GM12891 (cell line): ENCODE measurements around the gene IL11RA.

Experiments used
- DNase-seq: peaks from one replicate; pipeline ENCODE4 v3.0.0; 2011; ENCODE audit warnings: low spot score; ENCODE audit not compliant: insufficient read length
- FAIRE-seq: peaks from 2 replicates; lab custom pipeline; 2011; peaks lifted over from hg19 to GRCh38; lab: Jason Lieb, UNC
- PAX5 ChIP-seq: IDR thresholded peaks from 2 replicates; pipeline ENCODE4 v1.6.1; 2011; ENCODE audit warnings: low read length, moderate library complexity, mild to moderate bottlenecking; ENCODE audit not compliant: insufficient read depth, severe bottlenecking
- POLR2A ChIP-seq: IDR thresholded peaks from 2 replicates; pipeline ENCODE4 v1.6.1; 2011; ENCODE audit warnings: low read depth, low read length, control low read depth
- POLR2AphosphoS5 ChIP-seq: IDR thresholded peaks from 2 replicates; pipeline ENCODE4 v1.6.1; 2011; ENCODE audit warnings: low read depth, low read length, control low read depth
- POU2F2 ChIP-seq: IDR thresholded peaks from 2 replicates; pipeline ENCODE4 v1.6.1; 2011; ENCODE audit warnings: low read depth, mild to moderate bottlenecking, control low read depth, low read length, moderate library complexity
- SPI1 ChIP-seq: IDR thresholded peaks from 2 replicates; pipeline ENCODE4 v1.6.1; 2011; ENCODE audit warnings: low read depth, low read length, control low read depth
- TAF1 ChIP-seq: IDR thresholded peaks from 2 replicates; pipeline ENCODE4 v1.6.1; 2011; ENCODE audit warnings: low read depth, low read length, control low read depth

Gene IL11RA

DNA sequence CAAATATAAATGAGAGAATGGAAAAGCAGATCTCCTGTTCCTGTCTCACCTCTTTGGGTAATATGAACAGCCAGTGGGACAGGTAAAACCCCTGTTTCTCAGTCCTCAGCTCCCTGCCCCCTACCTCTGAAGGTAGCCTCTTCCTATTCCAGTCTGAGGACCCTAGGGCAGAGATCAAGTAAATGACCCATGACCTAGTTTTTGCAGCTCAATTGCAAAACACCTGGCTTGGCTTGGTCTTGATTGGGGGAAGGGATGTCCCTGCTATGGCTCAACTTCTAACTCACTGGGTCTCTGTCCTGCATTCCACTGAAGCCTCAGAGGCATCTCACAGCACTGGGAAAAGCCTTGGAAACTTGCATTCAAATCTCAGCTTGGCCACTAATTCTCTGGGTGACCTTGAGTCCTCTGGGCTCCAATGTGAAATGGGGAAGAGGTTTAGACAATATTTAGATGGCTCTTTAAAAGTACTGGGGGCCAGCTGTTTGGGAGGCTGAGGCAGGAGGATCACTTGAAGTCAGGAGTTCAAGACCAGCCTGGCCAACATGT is 7.1 kb upstream of the IL11RA start:
- no peak for DNase-seq
- no peak for FAIRE-seq
- no peak for TF ChIP-seq POLR2A
- no peak for TF ChIP-seq TAF1
- no peak for TF ChIP-seq SPI1
- no peak for TF ChIP-seq PAX5
- TF ChIP-seq POLR2AphosphoS5: no peak
- no peak for TF ChIP-seq POU2F2

GRCh38 chr9:34646211-34647083 is 5.5 kb upstream of the IL11RA start, which contains the start of gene GALT:
GALT (plus strand) TSS chr9:34646675; CDS start chr9:34646705, 30 bp downstream.
- TF ChIP-seq POLR2A (no peak), PAX5 (no peak), POLR2AphosphoS5 (0 out of 2 replicates have a peak, but pooled peaks have one; percentile 42), TAF1 (peak; percentile 73; the same call in 1 of the 2 replicates), POU2F2 (no peak), SPI1 (no peak)
- peak; percentile 97 for FAIRE-seq
- DNase-seq: peak; percentile 96

DNA sequence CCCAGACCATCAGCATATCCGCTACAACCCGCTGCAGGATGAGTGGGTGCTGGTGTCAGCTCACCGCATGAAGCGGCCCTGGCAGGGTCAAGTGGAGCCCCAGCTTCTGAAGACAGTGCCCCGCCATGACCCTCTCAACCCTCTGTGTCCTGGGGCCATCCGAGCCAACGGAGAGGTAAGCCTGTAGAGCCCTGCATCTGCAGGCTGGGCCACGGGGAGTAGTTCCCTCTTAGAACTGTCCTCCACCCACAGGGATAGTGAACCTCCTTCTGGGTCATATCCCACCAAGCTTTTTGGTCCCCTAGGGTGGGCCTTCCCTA is 4.9 kb upstream of the IL11RA start:
- FAIRE-seq: peak; percentile 28
- no peak for DNase-seq
- TF ChIP-seq TAF1 (no peak), SPI1 (no peak), POU2F2 (no peak), POLR2A (no peak), POLR2AphosphoS5 (no peak), PAX5 (no peak)

GRCh38 chr9:34647651-34648050 is 4.3 kb upstream of the IL11RA start:
- FAIRE-seq (peak; percentile 28), DNase-seq (no peak)
- TF ChIP-seq POU2F2 (no peak), POLR2AphosphoS5 (no peak), SPI1 (no peak), TAF1 (no peak), POLR2A (no peak), PAX5 (no peak)

- DNase-seq: no peak
- no peak for TF ChIP-seq POU2F2
- TF ChIP-seq POLR2AphosphoS5: no peak
- no peak for TF ChIP-seq TAF1
- TF ChIP-seq POLR2A: no peak
- TF ChIP-seq SPI1: no peak
- no peak for TF ChIP-seq PAX5
- FAIRE-seq: no peak
These were observed 3.3 kb upstream of the IL11RA start for GRCh38 chr9:34648673-34649072.

GRCh38 chr9:34650816-34651215 is 1.2 kb upstream of the IL11RA start:
- TF ChIP-seq SPI1 (no peak), POLR2A (no peak), PAX5 (no peak), POLR2AphosphoS5 (no peak), POU2F2 (no peak), TAF1 (no peak)
- FAIRE-seq (no peak), DNase-seq (no peak)

- TF ChIP-seq PAX5: no peak
- no peak for TF ChIP-seq POU2F2
- TF ChIP-seq POLR2A: no peak
- no peak for TF ChIP-seq POLR2AphosphoS5
- TF ChIP-seq TAF1: no peak
- TF ChIP-seq SPI1: no peak
- FAIRE-seq (no peak), DNase-seq (no peak)
These were observed 664 bp upstream of the IL11RA start for GRCh38 chr9:34651321-34651720.

- TF ChIP-seq POLR2AphosphoS5 (no peak), POLR2A (no peak), PAX5 (no peak), POU2F2 (no peak), TAF1 (no peak), SPI1 (no peak)
- FAIRE-seq: no peak
These were observed 616 bp downstream of the IL11RA start for GRCh38 chr9:34652602-34653000.

More at GRCh38 chr9:34652602-34653000, 616 bp downstream of the IL11RA start:
- no peak for DNase-seq
